ENCODE results near the gene C22orf42.
A peak's percentile ranks its signal among the peaks of the same experiment; 100 is the strongest.
"Not testable (repeated sequence)": the region's sequence is repeated elsewhere in the genome, so short reads cannot be mapped to it uniquely, and the experiment has no call there.

The C22orf42 gene

DNA sequence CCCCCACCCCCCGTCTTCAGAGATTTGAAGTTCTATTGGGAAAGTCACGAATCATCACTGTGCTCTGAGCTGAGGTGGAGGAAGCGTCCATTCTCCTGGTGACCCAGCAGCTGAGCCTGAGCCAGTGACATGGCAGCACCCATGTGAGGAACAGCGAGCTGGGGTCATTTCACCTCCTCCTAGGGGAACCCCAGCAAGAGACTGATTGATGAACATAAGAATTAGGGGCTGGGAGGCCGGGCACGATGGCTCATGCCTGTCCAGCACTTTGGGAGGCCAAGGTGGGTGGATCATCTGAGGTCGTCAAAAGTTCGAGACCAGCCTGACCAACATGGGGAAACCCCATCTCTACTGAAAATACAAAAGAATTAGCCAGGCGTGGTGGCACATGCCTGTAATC, 34.2 kb upstream of the C22orf42 start:
- DNase-seq; in situ Hi-C loops (cut with MboI; ENCODE audit: low pct_unique_long_range_greater_than_20kb, low sequenced_read_pairs): not testable (repeated sequence)

DNA sequence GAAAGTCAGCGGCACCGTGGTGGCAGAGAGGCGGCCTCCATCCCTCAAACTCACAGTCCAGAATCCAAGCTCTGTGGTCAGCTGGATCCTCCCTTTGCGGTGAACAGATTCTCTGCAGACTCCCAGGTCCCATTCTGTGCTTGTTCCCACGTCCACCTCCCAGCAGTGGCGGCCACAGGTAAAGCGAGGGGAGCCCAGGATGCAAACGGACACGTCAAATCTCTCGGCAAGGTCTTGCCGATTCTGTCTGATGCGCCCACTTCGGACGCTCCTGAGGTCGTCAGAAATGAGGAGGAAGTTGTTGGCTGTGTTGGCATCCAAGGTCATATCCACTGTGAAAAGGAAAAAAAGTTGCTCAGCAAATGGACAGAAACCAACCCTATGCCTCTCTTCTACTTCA, 31.9 kb upstream of the C22orf42 start:
- DNase-seq; in situ Hi-C loops (cut with MboI; ENCODE audit: low pct_unique_long_range_greater_than_20kb, low sequenced_read_pairs): not testable (repeated sequence)

- DNase-seq, result no peak
- in situ Hi-C loops (cut with MboI; ENCODE audit: low pct_unique_long_range_greater_than_20kb, low sequenced_read_pairs), result no loop called here
Measured at GRCh38 chr22:32185821-32186220, 26.7 kb upstream of the C22orf42 start.

GRCh38 chr22:32183625-32184024, 24.5 kb upstream of the C22orf42 start:
- DNase-seq, result no peak
- in situ Hi-C loops (cut with MboI; ENCODE audit: low pct_unique_long_range_greater_than_20kb, low sequenced_read_pairs), result no loop called here

GRCh38 chr22:32181043-32181442, 21.9 kb upstream of the C22orf42 start:
- DNase-seq, result no peak
- in situ Hi-C loops (cut with MboI; ENCODE audit: low pct_unique_long_range_greater_than_20kb, low sequenced_read_pairs), result no loop called here

DNA sequence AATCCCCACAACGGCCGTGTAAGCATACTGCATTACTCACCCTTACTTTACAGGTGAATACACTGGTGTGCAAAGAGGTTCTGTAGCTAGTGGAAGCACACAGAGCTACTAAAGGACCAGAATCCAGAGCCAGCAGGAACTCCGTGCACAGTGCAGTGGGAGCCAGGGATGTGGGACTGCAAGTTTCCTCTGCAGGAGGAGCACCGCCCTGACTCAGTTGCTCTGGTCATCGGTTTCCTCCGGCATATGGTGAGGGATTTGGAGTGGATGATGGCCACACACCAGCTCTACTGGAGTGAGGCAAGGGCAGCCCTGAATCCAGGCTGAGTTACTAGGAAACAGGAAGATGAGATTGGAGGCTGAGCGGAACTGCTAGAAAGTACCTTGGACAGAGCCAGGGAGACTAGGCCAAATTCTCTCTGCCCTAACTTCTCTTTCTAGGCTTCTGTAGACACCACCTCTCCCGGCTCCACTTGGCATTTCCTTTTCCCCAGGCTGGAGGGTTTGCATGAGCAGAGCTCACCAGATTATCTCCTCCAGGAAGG, 18.2 kb upstream of the C22orf42 start:
- in situ Hi-C loops (cut with MboI; ENCODE audit: low pct_unique_long_range_greater_than_20kb, low sequenced_read_pairs), result no loop called here
- peak; percentile 13 for DNase-seq

DNA sequence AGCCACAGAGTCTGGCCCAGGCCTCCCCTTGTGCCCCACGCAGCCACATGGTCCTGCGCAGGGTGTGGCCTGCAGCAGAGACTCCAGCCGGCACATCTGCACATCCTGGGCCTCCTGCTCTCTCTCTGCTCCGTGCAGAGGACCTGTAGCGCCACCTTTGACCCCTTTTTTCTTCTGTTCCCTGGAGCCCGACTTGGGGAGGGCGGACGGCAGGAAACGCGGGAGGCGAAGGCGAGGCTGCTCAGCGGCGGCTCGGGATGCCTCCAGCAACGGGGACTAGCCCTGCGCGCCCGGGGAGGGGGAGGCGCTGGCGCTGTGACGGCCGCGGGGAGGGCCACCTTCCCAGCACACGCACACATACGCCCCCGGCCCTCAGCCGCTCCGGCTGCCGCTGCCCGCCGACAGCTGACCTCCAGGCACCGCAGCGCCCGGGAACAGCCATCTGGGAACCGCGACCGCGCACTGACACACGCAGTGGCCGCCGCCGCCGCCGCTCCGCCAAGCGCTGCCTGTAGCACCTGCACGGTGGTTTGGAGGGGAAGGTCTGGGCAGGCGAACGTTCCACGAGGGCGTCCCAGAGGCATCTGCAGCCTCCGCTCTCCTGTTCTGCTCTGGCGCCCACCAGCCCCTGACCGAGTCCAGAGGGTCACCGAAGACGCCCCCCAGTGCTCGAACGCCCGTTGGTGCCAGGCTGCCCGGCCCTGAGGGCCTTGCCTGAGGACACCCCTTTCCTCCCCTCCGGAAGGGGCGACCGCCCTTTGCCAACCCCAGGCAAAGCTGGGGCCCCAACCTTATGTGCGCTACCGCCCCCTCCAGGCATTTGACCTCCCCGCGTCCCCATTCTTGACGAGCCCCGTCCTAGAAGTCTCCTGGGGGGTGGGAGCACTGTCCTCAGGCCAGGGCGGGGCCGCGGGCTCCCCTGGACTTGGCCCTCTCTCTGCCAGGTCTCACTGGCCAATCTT, 16.9 kb upstream of the C22orf42 start:
- no peak for DNase-seq

GRCh38 chr22:32175115-32175514, 16.0 kb upstream of the C22orf42 start:
- in situ Hi-C loops (cut with MboI; ENCODE audit: low pct_unique_long_range_greater_than_20kb, low sequenced_read_pairs), result no loop called here
- no peak for DNase-seq

More for the DNA sequence above, 16.9 kb upstream of the C22orf42 start:
- in situ Hi-C loops (cut with MboI; ENCODE audit: low pct_unique_long_range_greater_than_20kb, low sequenced_read_pairs), result no loop called here

DNA sequence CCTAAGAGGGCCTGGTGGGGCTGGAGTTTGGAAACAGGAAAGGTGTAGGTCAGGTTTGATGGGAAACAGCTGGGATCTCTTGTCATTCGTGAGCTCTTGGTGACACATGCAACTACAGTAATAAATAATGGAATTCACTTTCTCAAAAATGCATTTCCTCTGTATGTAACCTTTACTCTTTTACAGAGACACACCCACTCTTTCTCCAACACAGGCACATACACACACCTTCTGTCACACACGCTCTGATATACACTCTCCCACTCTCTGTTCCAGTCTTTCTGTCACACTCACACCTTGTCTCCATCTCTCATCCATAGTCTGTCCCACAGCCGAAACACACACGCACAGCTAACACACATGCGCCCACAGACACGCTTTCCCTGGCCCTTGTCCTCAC, 6.6 kb upstream of the C22orf42 start:
- no peak for DNase-seq
- in situ Hi-C loops (cut with MboI; ENCODE audit: low pct_unique_long_range_greater_than_20kb, low sequenced_read_pairs), result no loop called here

GRCh38 chr22:32164075-32164860, 5.2 kb upstream of the C22orf42 start:
- DNase-seq, result no peak
- in situ Hi-C loops (cut with MboI; ENCODE audit: low pct_unique_long_range_greater_than_20kb, low sequenced_read_pairs), result no loop called here

GRCh38 chr22:32160411-32160810, 1.3 kb upstream of the C22orf42 start:
- DNase-seq; in situ Hi-C loops (cut with MboI; ENCODE audit: low pct_unique_long_range_greater_than_20kb, low sequenced_read_pairs): not testable (repeated sequence)

GRCh38 chr22:32157632-32158031, 1.5 kb downstream of the C22orf42 start:
- DNase-seq; in situ Hi-C loops (cut with MboI; ENCODE audit: low pct_unique_long_range_greater_than_20kb, low sequenced_read_pairs): not testable (repeated sequence)

DNA sequence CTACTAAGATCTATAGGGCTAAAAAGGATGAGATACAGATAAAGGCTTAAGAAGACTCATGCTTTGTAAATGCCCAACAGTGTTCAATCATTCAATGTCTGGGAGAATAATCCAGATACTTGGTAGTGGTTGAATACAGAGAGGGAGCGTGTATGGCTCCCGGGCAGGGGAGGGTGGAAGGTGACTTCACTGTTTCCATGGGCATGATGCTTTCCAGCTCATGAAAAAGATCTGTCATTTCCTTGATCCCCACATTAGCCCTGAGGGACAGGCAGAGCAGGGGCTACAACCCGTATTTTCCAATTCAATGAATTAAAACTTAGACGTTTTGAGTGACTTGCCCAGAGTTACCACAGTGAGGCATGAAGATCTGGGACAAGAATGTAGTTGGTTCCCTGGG, 4.4 kb downstream of the C22orf42 start:
- in situ Hi-C loops (cut with MboI; ENCODE audit: low pct_unique_long_range_greater_than_20kb, low sequenced_read_pairs); DNase-seq: not testable (repeated sequence)

- DNase-seq, result peak; percentile 42
- in situ Hi-C loops (cut with MboI; ENCODE audit: low pct_unique_long_range_greater_than_20kb, low sequenced_read_pairs), result not testable (repeated sequence)
Measured at GRCh38 chr22:32151641-32152040, 7.5 kb downstream of the C22orf42 start.

DNA sequence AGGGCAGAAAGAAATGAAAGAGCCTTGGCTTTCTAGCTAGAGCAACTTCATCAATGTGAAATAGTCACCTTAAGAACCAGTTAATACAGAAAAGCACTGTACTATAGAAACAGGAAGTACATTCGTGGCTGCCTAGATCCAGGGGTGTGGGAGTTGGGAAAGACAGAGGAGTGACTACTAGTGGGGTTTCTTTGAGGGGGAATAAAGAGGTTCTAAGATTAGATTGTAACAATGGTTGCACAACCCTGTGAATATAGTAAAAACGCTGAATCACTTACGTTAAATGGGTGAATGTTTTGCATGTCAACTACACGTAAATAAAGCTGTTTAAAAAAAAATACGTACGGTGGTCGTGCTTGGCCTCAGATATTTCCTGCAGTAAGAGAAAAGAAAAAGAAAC, 8.5 kb downstream of the C22orf42 start:
- DNase-seq, result peak; percentile 39
- in situ Hi-C loops (cut with MboI; ENCODE audit: low pct_unique_long_range_greater_than_20kb, low sequenced_read_pairs), result not testable (repeated sequence)

GRCh38 chr22:32148372-32148771, 10.7 kb downstream of the C22orf42 start:
- DNase-seq; in situ Hi-C loops (cut with MboI; ENCODE audit: low pct_unique_long_range_greater_than_20kb, low sequenced_read_pairs): not testable (repeated sequence)

DNA sequence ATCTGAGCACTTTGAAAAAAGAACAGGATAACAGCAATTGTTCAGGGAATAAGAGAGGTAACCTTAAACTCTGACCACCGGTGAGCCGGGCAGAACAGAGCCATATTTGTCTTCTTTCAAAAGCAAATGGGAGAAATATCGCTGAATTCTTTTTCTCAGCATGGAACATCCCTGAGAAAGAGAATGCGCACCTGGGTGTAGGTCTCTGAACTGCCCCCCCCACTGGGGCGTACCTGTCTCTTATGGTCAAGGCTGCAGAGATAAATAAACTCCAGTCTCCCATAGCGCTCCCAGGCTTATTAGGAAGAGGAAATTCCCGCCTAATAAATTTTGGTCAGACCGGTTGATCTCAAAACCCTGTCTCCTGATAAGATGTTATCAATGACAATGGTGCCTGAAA, 12.0 kb downstream of the C22orf42 start:
- in situ Hi-C loops (cut with MboI; ENCODE audit: low pct_unique_long_range_greater_than_20kb, low sequenced_read_pairs); DNase-seq: not testable (repeated sequence)

- in situ Hi-C loops (cut with MboI; ENCODE audit: low pct_unique_long_range_greater_than_20kb, low sequenced_read_pairs), result no loop called here
- peak; percentile 96 for DNase-seq
Measured at GRCh38 chr22:32144496-32145274, 14.4 kb downstream of the C22orf42 start.

DNA sequence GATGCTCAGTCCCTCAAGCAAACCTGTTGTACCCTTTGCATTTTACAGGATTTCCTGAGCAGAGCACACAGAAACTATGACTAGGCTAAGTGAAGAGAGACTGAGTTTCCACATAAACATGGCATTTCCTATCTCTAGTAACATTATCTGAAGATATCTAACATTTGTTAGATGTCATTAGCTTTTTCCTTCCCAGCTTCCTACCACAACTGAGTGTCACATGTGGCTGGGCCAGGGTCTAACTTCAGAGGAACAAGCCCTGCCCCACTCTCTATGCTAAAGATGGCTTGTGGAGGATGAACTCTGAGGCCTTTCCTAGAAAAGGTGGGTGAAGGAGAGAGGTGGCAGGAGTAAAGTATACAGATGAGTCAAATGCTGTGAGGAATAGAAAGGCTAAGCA, 16.5 kb downstream of the C22orf42 start:
- in situ Hi-C loops (cut with MboI; ENCODE audit: low pct_unique_long_range_greater_than_20kb, low sequenced_read_pairs), result no loop called here
- no peak for DNase-seq

Measured in KBM-7 (cell line).